Measurements from ENCODE around the gene KPNA6.
"Not testable (repeated sequence)": the region's sequence is repeated elsewhere in the genome, so short reads cannot be mapped to it uniquely, and the experiment has no call there.

KPNA6 gene

DNA sequence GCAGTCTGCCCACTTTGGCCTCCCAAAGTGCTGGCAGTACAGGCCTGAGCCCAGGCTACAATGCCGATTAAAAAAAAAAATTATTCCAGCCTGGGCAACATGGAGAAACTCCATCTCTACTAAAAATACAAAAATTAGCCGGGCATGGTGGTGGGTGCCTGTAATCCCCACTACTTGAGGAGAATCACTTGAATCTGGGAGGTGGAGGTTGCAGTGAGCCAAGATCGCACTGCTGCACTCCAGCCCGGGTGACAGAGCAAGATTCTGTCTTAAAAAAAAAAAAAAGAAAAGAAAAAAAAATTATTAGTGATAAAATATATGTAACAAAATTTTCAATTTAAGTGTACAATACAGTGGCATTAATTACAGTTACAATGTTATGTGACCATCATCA lies 35.4 kb downstream of the KPNA6 start:
- not testable (repeated sequence) for DNase-seq

DNA sequence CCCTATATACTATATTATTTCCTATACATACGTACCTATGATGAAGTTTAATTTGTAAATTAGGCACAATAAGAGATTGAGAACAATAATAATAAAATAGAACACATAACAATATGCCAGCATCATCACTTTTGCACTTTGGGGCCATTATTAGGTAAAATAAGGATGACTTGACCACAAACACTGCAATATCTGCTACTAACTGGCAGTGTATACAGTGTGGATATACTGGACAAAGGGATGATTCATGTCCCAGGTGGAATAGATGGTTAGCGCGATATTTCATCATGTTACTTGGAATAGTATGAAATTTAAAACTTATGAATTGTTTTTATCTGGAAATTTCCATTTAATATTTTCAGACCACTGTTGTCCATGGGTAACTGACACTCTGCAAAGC lies 36.2 kb downstream of the KPNA6 start:
- no peak for DNase-seq

DNA sequence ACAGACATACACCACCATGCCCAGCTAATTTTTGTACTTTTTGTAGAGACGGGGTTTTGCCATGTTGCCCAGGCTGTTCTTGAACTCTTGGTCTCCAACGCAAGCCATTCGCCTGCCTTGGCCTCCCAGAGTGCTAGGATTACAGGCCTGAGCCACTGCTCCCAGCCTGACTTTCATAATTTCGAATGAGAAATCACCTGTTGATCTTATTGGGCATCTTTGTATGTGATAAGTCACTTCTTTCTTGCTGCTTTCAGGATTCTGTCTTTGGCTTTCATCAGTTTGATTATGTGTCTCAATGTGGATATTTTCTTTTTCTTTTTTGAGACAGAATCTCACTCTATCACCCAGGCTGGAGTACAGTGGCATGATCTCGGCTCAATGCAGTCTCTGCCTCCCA lies 39.9 kb downstream of the KPNA6 start:
- DNase-seq: not testable (repeated sequence)

DNA sequence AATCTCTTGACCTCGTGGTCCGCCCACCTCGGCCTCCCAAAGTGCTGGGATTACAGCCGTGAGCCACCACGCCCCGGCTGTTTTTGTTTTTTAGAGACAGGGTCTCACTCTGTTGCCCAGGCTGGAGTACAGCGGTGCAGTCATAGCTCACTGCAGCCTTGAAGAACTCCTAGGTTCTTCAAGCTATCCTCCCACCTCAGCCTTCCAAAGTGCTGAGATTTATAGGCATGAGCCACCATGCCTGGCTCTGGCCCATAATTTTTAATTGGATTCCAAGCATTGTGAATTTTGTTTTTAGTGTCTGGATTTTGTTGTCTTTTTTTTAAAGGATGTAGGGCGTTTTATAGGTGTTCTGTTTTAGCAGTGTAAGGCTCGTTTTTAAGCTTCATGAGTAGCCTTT lies 43.0 kb downstream of the KPNA6 start:
- no peak for DNase-seq

DNA sequence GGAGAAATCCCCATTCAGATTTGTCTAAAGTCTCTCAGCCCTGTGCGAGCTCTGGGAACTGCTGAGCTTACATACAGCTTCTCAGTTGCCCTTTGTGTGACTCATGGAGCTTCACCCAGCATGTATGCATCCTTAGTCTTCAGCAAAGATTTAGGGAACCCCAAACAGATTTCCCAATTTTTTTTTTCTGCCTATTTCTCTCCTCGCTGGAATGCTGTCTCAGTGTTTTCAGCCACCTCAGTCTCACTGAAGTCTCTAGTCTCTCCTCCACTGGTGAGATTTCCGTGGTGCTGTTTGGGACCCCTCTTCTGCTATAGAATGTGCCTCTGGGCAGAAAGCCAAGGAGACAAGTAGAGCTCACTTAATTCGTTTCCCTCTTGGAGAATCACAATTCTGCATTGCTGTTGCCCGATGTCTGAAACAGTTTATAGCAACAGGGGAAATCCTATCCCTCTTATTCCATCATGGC lies 43.5 kb downstream of the KPNA6 start:
- no peak for DNase-seq

DNA sequence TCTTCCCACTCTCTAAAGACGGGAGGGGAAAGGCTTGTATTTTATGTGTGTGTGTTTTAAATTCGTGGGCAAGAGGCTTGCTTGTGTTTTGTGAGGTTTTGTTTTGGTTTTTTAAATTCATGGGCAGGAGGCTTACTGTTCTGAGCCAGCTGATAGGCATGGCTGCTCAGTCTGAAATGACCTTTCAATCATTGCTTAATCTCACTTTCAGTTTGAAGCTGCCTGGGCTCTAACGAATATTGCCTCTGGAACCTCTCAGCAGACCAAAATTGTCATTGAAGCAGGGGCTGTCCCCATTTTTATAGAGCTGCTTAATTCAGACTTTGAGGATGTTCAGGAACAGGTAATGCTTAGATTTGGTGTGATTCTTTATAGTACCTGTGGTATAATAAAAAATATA lies 51.3 kb downstream of the KPNA6 start:
- DNase-seq: peak; percentile 12

DNA sequence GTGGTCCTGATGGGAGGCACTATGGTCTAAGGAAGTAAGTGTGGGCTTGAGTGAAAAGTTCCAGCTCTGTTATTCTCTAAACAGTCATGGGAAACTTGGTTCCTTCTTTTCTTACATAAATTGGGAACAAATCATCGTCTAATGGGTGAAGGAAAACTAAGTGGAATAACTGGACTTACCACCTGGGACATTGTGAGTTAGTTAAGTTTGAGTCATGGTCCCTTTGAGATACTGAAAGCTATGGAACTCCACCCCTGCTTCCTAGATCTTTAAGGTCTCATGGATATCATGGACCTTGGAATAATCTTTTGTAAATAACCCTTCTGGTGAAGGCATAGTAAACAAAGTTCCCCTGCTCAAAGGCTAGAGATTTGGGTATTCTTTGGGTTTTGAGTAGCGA lies 55.5 kb downstream of the KPNA6 start:
- DNase-seq: no peak

DNA sequence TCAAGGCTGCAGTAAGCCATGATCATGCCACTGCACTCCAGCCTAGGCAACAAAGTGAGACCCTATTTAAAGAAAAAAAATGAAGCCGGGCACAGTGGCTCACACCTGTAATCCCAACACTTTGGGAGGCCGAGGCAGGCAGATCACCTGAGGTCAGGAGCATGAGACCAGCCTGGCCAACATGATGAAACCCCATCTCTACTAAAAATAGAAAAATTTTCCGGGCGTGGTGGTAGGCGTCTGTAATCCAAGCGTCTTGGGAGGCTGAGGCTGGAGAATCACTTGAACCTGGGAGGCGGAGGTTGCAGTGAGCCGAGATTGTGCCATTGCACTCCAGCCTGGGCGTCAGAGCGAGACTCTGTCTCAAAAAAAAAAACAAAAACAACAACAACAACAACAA lies 57.8 kb downstream of the KPNA6 start:
- DNase-seq: not testable (repeated sequence)

DNA sequence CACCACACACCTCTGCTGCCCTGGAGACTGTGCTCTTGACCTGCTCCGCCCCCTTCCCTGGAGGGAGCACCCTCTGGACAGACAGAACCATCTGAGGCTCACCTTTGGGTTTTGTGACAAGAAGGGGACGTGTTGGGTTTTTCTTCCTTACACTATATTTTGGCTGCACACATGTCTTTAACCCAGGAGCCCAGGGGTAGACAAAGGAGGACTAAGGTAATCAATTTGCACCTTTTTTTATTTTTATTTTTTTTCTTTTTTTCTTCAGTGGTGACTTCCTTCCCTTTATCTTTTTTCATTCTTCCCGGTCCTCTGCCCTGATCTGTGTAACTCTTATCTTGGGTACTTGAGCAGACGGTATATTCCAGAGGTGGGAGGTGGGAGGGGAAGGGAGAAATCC lies 63.1 kb downstream of the KPNA6 start:
- DNase-seq: no peak

DNA sequence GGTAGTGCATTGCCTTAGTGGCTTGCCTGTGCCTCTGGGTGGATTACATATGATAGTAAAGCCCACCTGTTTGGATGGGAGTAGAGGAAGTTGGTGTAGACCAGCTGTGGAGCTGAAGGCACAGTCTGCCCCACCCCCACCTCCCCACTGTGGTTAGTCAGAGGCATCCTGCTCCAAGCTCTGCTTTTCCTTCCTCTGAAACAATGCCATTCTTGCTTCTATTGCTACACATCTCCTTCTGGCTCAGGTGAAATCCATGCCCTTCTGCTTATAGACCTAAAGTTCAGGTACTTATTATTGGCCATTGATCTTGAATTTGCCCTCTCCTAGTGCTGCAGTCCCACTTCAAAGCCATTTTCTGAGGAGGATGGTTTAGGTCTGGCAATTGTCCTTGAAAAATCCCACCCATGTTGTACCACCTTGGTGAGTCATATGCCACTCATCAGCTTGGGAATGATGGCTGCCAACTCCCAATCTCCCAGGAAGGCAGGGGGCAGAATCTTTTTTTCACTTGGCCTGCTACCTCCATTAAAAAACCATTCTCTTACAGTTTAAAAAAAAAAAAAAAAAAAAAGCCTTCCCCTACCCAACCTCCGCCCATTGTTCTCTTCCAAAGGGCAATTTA lies 64.9 kb downstream of the KPNA6 start:
- no peak for DNase-seq

DNA sequence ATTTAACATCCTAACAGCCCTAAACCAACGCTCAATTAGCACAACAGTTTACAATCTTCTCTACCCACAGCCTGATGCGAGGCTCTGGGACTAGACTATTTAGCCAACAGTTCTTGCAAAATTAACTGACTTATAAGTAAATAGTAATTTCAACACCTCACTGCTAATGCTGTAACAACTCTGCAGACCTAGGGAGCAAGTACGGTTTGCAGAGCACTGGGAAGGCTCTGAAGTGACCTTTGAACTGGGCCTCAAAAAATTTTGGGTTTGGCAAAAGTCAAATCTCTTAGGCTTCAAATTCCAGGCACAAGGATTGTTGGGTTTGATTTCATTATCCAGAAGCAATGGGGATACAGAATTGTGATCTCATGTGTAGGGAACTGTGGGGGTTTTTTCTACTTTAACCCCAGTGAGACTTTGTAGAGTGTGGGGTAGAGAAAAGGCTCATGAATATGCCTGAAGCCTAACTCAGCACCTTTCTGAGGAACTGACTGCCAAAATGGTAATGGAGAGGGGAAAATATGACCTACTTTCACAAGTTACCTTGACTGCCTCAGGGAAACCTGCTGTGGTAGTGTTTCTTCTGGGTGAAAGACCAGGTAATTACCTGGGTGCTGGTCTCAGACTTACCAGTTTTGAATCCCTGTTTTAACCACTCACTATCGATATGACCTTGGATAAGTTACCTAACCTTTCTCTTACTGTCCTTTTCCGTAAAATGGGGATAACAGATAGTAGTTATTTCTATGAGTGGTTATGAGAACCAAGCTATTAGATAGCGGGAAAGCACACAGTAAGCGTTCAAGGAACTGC lies 70.7 kb downstream of the KPNA6 start:
- no peak for DNase-seq

DNA sequence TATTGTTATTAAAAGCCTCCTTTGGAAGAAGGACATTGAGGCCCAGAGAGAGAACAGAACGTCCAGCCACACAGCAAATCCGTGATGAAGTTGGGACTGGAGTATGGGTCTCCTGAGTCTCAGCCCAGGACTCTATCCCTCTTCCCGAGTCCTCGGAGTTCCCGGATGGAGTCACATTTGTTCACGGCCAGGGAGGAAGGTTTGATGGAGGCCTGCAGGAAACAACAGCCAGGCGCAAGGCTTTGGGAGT lies 71.3 kb downstream of the KPNA6 start:
- DNase-seq: no peak

DNA sequence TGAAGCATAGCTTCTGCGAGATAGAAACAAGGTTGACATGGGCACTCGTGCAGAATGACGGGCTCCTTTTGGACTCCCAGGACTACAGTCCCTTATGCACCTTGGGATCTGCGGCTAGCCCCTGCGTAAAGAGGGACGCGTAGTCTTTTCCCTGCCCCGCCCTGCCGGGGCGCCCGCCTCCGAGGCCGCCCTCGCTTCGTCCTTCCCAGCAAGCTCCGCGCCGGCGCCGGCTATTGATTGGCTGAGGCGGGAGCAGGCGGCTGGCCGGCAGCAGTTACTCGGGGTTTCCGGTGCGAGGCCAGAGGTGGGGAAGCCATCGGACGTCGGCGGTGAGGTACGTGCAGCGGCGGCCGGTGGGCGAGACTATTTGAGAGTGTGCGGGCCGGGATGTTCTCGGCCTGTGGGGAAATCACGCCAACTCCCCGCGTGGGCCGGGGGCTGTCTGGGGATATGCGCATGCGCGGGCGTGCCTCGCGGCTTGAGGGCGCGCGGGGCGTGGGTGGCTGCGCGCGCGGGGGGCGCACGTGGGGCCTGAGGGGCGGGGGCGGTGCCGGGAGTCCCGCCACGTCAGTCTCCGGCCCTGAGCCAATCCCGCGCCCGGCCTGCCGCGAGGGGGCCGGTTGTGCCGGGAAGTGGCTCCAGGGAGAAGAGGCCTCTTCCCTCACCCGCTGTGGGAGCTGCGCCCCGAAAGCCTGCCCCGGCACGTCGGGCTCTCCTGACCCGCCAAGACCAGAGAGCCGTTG lies 71.8 kb downstream of the KPNA6 start, which contains the start of gene TXLNA:
TSS of gene TXLNA (plus strand) at position 233 of the 743 bp plus-strand sequence. CDS start 671 bp downstream, outside the sequence.
- peak; percentile 96 for DNase-seq

DNA sequence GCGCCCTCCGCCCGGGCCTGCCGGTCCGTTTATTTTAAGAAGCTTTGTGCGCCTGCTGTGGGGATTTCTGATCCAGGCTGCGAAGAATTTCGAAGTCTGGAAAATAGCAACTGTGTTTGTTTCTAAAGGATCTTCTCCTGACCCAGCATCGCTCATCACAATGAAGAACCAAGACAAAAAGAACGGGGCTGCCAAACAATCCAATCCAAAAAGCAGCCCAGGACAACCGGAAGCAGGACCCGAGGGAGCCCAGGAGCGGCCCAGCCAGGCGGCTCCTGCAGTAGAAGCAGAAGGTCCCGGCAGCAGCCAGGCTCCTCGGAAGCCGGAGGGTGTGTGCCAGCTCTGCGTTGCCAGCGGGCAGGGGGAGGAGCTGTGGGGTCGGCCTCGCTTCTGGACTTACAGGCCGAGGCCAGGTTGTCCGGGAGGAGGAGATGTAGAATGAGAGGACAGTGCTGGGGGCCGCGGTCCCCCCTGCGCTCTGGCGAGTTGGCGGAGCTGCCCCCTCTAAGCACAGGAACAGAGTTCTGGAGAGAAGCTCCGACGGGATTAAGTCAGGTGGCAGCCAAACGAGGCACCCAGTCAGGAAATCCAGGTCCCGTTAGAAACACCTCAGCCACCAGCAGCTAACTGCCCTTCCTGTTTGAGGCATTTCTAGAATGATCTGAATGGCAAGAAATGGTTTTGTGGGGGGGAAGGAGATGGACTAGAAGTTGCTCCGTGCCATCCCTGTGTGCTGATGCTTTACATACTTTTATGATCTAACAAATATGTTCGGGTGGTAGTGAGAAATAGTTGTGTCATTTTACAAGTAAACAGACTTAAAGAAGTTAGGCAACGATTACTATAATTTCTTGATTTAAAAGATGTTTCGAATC lies 72.6 kb downstream of the KPNA6 start:
- peak; percentile 71 for DNase-seq

DNA sequence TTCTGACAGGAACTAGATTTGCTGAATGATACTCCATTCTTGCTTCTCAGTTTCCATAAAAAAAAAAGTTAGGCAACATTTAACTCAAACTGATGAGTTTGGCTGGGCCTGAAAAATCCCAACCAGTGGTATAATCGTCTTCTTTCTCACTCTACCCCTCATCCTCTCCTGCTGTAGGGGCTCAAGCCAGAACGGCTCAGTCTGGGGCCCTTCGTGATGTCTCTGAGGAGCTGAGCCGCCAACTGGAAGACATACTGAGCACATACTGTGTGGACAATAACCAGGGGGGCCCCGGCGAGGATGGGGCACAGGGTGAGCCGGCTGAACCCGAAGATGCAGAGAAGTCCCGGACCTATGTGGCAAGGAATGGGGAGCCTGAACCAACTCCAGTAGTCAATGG lies 73.2 kb downstream of the KPNA6 start:
- no peak for DNase-seq

DNA sequence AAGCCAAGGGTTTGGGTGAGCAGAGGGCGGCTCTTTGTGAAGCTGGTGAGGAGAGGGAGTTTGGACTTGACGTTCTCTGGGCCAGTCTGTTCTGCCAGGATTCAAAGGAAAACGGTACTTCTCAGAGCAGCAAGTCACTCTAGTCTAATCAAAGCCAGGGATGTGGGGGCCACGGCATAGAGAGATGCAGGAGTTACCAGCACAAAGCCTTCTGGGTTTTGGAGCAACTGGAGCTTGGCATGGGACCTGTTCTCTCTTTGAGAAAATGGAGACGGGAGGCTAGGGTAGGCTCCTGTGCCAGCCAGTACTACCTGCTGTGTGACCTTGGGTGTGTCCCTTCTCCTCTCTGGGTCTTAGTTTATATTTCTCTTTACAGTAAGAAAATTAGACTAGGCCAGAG lies 73.7 kb downstream of the KPNA6 start:
- no peak for DNase-seq

DNA sequence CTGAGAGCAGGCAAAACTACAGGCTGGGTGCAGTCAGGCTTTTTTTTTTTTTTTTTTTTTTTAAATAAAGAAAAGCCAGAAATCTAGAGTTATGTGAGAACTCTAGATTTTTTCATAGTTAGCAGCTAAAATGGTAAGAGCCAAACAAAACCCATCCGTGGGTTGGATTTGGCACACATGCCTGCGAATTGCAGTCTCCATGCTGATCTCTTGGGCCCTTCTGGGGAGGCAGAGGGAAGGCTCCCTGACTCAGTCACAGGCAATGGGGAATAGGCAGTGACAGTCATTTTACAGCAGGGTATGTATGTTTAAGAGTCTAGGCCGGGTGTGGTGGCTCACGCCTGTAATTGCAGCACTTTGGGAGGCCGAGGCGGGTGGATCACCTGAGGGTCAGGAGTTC lies 74.2 kb downstream of the KPNA6 start:
- no peak for DNase-seq

DNA sequence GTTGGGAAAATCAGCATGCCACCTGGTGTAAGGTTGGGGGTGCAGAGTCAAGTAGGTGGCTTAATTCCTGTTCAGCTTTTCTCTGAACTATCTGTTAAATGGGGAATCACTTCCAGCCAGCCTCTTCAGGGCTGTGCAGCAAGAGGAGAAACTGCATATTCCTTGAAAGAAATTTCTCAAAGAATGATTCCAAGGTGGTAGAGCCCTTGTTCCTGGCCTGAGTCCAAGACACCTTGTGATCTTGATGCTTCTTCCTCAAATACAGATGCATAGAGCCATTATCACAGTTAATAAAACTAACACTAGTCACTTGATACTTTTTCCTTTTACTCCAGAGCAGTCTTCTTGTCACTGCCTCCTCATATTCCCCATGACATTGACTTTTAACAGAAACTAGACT lies 76.8 kb downstream of the KPNA6 start:
- DNase-seq: no peak

DNA sequence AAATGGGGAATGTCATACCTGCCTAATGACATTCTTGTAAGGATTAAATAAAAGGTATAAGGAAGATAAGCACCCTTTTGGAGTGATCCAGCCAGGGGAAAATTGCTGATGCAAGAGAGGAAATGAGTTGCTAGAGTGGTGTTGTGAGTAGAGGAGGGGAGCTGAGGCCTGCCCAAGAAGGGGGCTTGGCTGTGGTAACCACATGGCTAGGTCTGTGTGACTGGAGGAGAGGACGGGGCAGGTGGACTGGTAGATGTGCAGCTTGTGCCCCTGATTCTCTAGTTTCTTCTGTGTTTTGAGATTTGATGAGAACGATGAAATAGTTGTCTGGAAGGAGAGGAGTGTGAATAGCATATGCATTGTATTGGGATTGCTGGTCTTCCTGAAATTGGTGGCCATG lies 78.2 kb downstream of the KPNA6 start:
- DNase-seq: no peak

DNA sequence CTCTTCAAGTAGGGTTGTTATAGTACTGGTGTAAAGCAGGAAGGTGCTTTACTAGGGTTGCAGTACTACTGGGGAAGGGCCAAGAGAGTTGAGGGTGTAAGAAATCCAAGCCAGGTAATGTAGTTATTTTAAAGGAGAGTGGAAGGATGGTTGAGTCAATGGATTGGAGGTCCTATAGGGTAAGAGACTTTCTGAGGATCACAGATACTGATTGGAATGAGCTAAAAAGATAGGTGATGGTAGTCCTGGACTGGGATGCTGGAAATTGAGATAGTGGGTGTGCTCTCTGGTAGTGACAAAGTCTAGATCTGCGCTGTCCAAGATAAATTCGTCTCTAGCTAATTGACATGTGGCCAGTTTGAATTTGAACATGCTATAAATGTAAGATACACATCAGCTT lies 78.6 kb downstream of the KPNA6 start:
- no peak for DNase-seq

DNA sequence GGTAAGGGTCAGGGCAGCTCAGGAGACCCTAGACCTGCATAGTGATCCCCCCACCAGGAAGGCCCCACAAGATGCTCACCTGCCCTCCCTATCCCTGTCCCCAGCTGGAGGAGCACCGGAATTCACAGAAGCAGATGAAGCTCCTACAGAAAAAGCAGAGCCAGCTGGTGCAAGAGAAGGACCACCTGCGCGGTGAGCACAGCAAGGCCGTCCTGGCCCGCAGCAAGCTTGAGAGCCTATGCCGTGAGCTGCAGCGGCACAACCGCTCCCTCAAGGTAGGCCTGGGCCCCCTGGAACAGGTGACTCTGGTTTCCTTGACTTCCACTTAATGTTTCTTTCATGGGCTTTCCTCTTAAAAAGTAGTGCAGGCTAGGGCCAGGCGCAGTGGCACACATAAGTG lies 80.0 kb downstream of the KPNA6 start:
- DNase-seq: no peak

DNA sequence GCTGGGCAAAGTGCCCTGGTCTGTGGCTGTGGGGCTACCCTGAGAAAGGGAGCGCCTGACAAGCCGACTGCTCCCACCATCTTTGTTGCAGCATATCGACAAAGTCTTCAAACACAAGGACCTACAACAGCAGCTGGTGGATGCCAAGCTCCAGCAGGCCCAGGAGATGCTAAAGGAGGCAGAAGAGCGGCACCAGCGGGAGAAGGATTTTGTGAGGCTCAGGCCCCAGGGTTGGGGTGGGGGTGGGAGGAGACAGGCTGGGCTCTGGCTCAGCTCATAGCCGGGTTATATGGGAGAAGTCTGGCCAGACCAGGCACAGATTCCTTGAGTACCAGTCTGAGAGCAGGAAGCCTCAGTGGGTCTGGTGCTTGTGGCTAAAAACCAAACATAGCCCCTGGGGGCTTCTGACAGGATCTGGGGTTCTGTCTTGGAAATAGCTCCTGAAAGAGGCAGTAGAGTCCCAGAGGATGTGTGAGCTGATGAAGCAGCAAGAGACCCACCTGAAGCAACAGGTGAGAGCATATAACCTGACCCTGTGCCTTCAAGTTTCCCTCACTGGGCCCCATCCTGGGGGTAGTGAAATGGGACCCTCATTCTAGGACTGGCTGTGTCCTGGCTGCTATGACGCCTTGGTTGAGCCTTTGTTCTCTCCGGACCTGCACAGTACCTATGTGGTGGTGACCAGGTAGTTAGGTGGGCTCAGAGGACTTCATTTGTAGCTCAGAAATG lies 84.5 kb downstream of the KPNA6 start:
- DNase-seq: no peak
